ENCODE results near the gene TTC7B. TPM values are rescaled to one million over a fixed set of nuclear protein-coding genes. Genes with fewer than 3 reads are reported as not detected.

The TTC7B gene
- polyA plus RNA-seq, 1 donor (not counting 4 experiments of a cell fraction or from before 2014, with no cell fraction given) = 21.4 TPM

GRCh38 chr14:90773705-90774104, 42.5 kb downstream of the TTC7B start:
- peaks cover 0 to 4% of the 10 kb centered on the region in 2 experiments for H3K36me3 ChIP-seq (ENCODE audit: control insufficient read depth in 2 of 2, extremely low read depth in 1 of 2, insufficient read depth in 2 of 2, low read length in 2 of 2)
- dilution Hi-C loops (cut with MboI; ENCODE audit: extremely low pct_ligation_motif_present, low sequenced_read_pairs) = no loop called here
- H3K27ac ChIP-seq (ENCODE audit: control insufficient read depth, insufficient read depth, low read length) = no peak overlapping the region

GRCh38 chr14:90773196-90773486, 43.1 kb downstream of the TTC7B start:
- no peak for TF ChIP-seq EZH2 (IDR thresholded peaks at IDR 0.05; ENCODE audit: low read length)
- Histone ChIP-seq H3K9me3 (ENCODE audit: control insufficient read depth, low read depth, low read length) (no peaks in the 10 kb centered on the region), H3K27ac (ENCODE audit: control insufficient read depth, insufficient read depth, low read length) (no peak overlapping the region), H3K9me1 (ENCODE audit: control insufficient read depth, extremely low read depth, insufficient read depth, low read length) (no peaks in the 10 kb centered on the region), H3K4me3 (ENCODE audit: control insufficient read depth in 2 of 3, extremely low read depth in 1 of 3, insufficient read depth in 2 of 3, low read depth in 1 of 3, low read length in 3 of 3) (no peak overlapping the region), H3K27me3 (ENCODE audit: control insufficient read depth, extremely low read depth, insufficient read depth, low read length) (no peaks in the 10 kb centered on the region), H3K9ac (ENCODE audit: control insufficient read depth, extremely low read depth, insufficient read depth, low read length) (no peak overlapping the region), H2AFZ (ENCODE audit: control insufficient read depth, low read length) (no peak overlapping the region), H3K36me3 (ENCODE audit: control insufficient read depth in 2 of 2, extremely low read depth in 1 of 2, insufficient read depth in 2 of 2, low read length in 2 of 2) (peaks cover 0 to 4% of the 10 kb centered on the region in 2 experiments), H3K4me1 (ENCODE audit: control insufficient read depth, extremely low read depth, insufficient read depth, low read length) (no peaks in the 10 kb centered on the region), H4K20me1 (ENCODE audit: control insufficient read depth, extremely low read depth, insufficient read depth, low read length) (no peaks in the 10 kb centered on the region), H3K79me2 (ENCODE audit: control insufficient read depth, insufficient read depth, low read length) (no peaks in the 10 kb centered on the region), H3K4me2 (ENCODE audit: control insufficient read depth, extremely low read depth, insufficient read depth, low read depth, low read length) (no peak overlapping the region)
- DNase-seq (ENCODE audit: low read depth, low spot score) = no peak
- FAIRE-seq = no peak
- dilution Hi-C loops (cut with MboI; ENCODE audit: extremely low pct_ligation_motif_present, low sequenced_read_pairs) = no loop called here

More at GRCh38 chr14:90773705-90774104, 42.5 kb downstream of the TTC7B start:
- FAIRE-seq (no peak), DNase-seq (ENCODE audit: low read depth, low spot score) (no peak)
- Histone ChIP-seq H3K27me3 (ENCODE audit: control insufficient read depth, extremely low read depth, insufficient read depth, low read length) (no peaks in the 10 kb centered on the region), H3K4me1 (ENCODE audit: control insufficient read depth, extremely low read depth, insufficient read depth, low read length) (no peaks in the 10 kb centered on the region), H3K9me3 (ENCODE audit: control insufficient read depth, low read depth, low read length) (no peaks in the 10 kb centered on the region), H4K20me1 (ENCODE audit: control insufficient read depth, extremely low read depth, insufficient read depth, low read length) (no peaks in the 10 kb centered on the region), H3K9ac (ENCODE audit: control insufficient read depth, extremely low read depth, insufficient read depth, low read length) (no peak overlapping the region), H2AFZ (ENCODE audit: control insufficient read depth, low read length) (no peak overlapping the region), H3K79me2 (ENCODE audit: control insufficient read depth, insufficient read depth, low read length) (no peaks in the 10 kb centered on the region), H3K4me3 (ENCODE audit: control insufficient read depth in 2 of 3, extremely low read depth in 1 of 3, insufficient read depth in 2 of 3, low read depth in 1 of 3, low read length in 3 of 3) (no peak overlapping the region), H3K4me2 (ENCODE audit: control insufficient read depth, extremely low read depth, insufficient read depth, low read depth, low read length) (no peak overlapping the region), H3K9me1 (ENCODE audit: control insufficient read depth, extremely low read depth, insufficient read depth, low read length) (no peaks in the 10 kb centered on the region)
- no peak for TF ChIP-seq CTCF (optimal IDR thresholded peaks at IDR 0.05 in 1 of 3, IDR thresholded peaks at IDR 0.05 in 1 of 3, conservative IDR thresholded peaks at IDR 0.05 in 1 of 3; ENCODE audit: extremely low read depth in 1 of 3, insufficient read depth in 2 of 3, low read length in 3 of 3)
- no peak for TF ChIP-seq EZH2 (IDR thresholded peaks at IDR 0.05; ENCODE audit: low read length)

GRCh38 chr14:90767899-90768298, 48.3 kb downstream of the TTC7B start:
- H4K20me1 ChIP-seq (ENCODE audit: control insufficient read depth, extremely low read depth, insufficient read depth, low read length) = no peaks in the 10 kb centered on the region
- H3K9me1 ChIP-seq (ENCODE audit: control insufficient read depth, extremely low read depth, insufficient read depth, low read length) = no peaks in the 10 kb centered on the region
- H2AFZ ChIP-seq (ENCODE audit: control insufficient read depth, low read length) = no peak overlapping the region
- no peak overlapping the region for H3K27ac ChIP-seq (ENCODE audit: control insufficient read depth, insufficient read depth, low read length)
- no peak overlapping the region for H3K4me2 ChIP-seq (ENCODE audit: control insufficient read depth, extremely low read depth, insufficient read depth, low read depth, low read length)
- no peaks in the 10 kb centered on the region for H3K79me2 ChIP-seq (ENCODE audit: control insufficient read depth, insufficient read depth, low read length)
- dilution Hi-C loops (cut with MboI; ENCODE audit: extremely low pct_ligation_motif_present, low sequenced_read_pairs) = no loop called here
- FAIRE-seq (no peak), DNase-seq (ENCODE audit: low read depth, low spot score) (no peak)
- no peaks in the 10 kb centered on the region for H3K9me3 ChIP-seq (ENCODE audit: control insufficient read depth, low read depth, low read length)
- H3K27me3 ChIP-seq (ENCODE audit: control insufficient read depth, extremely low read depth, insufficient read depth, low read length) = no peaks in the 10 kb centered on the region
- no peaks in the 10 kb centered on the region for H3K4me1 ChIP-seq (ENCODE audit: control insufficient read depth, extremely low read depth, insufficient read depth, low read length)
- H3K9ac ChIP-seq (ENCODE audit: control insufficient read depth, extremely low read depth, insufficient read depth, low read length) = no peak overlapping the region
- no peaks in the 10 kb centered on the region for H3K36me3 ChIP-seq (ENCODE audit: control insufficient read depth in 2 of 2, extremely low read depth in 1 of 2, insufficient read depth in 2 of 2, low read length in 2 of 2)
- no peak overlapping the region for H3K4me3 ChIP-seq (ENCODE audit: control insufficient read depth in 2 of 3, extremely low read depth in 1 of 3, insufficient read depth in 2 of 3, low read depth in 1 of 3, low read length in 3 of 3)
- no peak for TF ChIP-seq CTCF (optimal IDR thresholded peaks at IDR 0.05 in 1 of 3, IDR thresholded peaks at IDR 0.05 in 1 of 3, conservative IDR thresholded peaks at IDR 0.05 in 1 of 3; ENCODE audit: extremely low read depth in 1 of 3, insufficient read depth in 2 of 3, low read length in 3 of 3)
- TF ChIP-seq EZH2 (IDR thresholded peaks at IDR 0.05; ENCODE audit: low read length) = no peak

Measured in keratinocyte (primary cell).